Colonic mucosa (tissue), 4 donors: ENCODE data around the gene C10orf71. TPM values are rescaled to one million over a fixed set of nuclear protein-coding genes. Genes with fewer than 3 reads are reported as not detected.

ENCODE experiments used
- DNase-seq: peaks from one replicate; pipeline ENCODE4 v3.0.0-alpha.2; 2020
- H3K27ac ChIP-seq: fragments of 200-600 bp; one replicate; pipeline ENCODE4 v1.8.0; 2021
- H3K27me3 ChIP-seq: fragments of 200-600 bp; one replicate; pipeline ENCODE4 v1.8.0; 2021
- H3K36me3 ChIP-seq: fragments of 200-600 bp; one replicate; pipeline ENCODE4 v1.8.0; 2021
- H3K4me1 ChIP-seq: fragments of 200-600 bp; one replicate; pipeline ENCODE4 v1.8.0; 2021; ENCODE audit warnings: mild to moderate bottlenecking
- H3K4me3 ChIP-seq: fragments of 200-600 bp; one replicate; pipeline ENCODE4 v1.8.0; 2021
- H3K9ac ChIP-seq, 2 donors: one replicate each; pipeline ENCODE4 v1.7.0; 2013; ENCODE audit warnings: control low read depth in 2 of 2, low read depth in 2 of 2, low read length in 2 of 2
- H3K9me3 ChIP-seq: fragments of 200-600 bp; one replicate; pipeline ENCODE4 v1.8.0; 2021
- CTCF ChIP-seq: fragments of 200-600 bp; IDR thresholded peaks from one replicate; pipeline ENCODE4 v1.8.0; 2022; ENCODE audit warnings: antibody characterized with exemption, mild to moderate bottlenecking
- intact Hi-C: fragments of 100-400 bp; cut with DNase I; formaldehyde crosslinking; loops from one replicate; pipeline ENCODE4 v1.14.1; 2022
- total RNA-seq, 2 donors: library from RNA; stranded (reverse); fragmentation: NEBNext Ultra II Directional in 1 of 2; extraction: Animal tissue kit (Norgen Biotek cat#: 25700) in 1 of 2; gene quantifications; one replicate each; pipeline ENCODE4 v1.2.1, GENCODE V29; 2021
- donor health status: healthy.
- donor health status: DM: no; HTN: no; CAD: no.
- donor health status: DM: no; HTN: no; CAD: no.

C10orf71 gene
- total RNA-seq, 2 donors from 2014 or later: not detected

- H3K4me3 ChIP-seq: no peak overlapping the region
- DNase-seq: peak; percentile 10
- no peaks in the 10 kb centered on the region for H3K27me3 ChIP-seq
These were observed 63.8 kb downstream of the C10orf71 start for GRCh38 chr10:49362596-49363260.

GRCh38 chr10:49363309-49364031 is 64.5 kb downstream of the C10orf71 start:
- peak; percentile 5 for DNase-seq

More at GRCh38 chr10:49362596-49363260, 63.8 kb downstream of the C10orf71 start:
- Histone ChIP-seq H3K9me3 (no peaks in the 10 kb centered on the region), H3K36me3 (no peaks in the 10 kb centered on the region), H3K9ac (no peak overlapping the region), H3K4me1 (no peaks in the 10 kb centered on the region), H3K27ac (no peak overlapping the region)
- intact Hi-C loops: no loop called here
- no peak for TF ChIP-seq CTCF

GRCh38 chr10:49364051-49364450 is 65.1 kb downstream of the C10orf71 start:
- Histone ChIP-seq H3K27ac (no peak overlapping the region), H3K9me3 (no peaks in the 10 kb centered on the region), H3K9ac (no peak overlapping the region), H3K27me3 (no peaks in the 10 kb centered on the region), H3K36me3 (no peaks in the 10 kb centered on the region), H3K4me1 (no peaks in the 10 kb centered on the region), H3K4me3 (no peak overlapping the region)
- intact Hi-C loops: no loop called here
- no peak for TF ChIP-seq CTCF
- no peak for DNase-seq

More at GRCh38 chr10:49363309-49364031, 64.5 kb downstream of the C10orf71 start:
- Histone ChIP-seq H3K27ac (no peak overlapping the region), H3K4me1 (no peaks in the 10 kb centered on the region), H3K4me3 (no peak overlapping the region), H3K9me3 (no peaks in the 10 kb centered on the region), H3K36me3 (no peaks in the 10 kb centered on the region), H3K9ac (no peak overlapping the region), H3K27me3 (no peaks in the 10 kb centered on the region)
- intact Hi-C loops: no loop called here
- TF ChIP-seq CTCF: no peak

GRCh38 chr10:49364747-49365146 is 65.8 kb downstream of the C10orf71 start:
- intact Hi-C loops: no loop called here
- Histone ChIP-seq H3K36me3 (no peaks in the 10 kb centered on the region), H3K27ac (no peak overlapping the region), H3K4me1 (no peaks in the 10 kb centered on the region), H3K9ac (no peak overlapping the region), H3K4me3 (no peak overlapping the region), H3K9me3 (no peaks in the 10 kb centered on the region), H3K27me3 (no peaks in the 10 kb centered on the region)
- peak; percentile 3 for DNase-seq
- no peak for TF ChIP-seq CTCF

- Histone ChIP-seq H3K9ac (no peak overlapping the region), H3K27ac (no peak overlapping the region), H3K4me3 (no peak overlapping the region), H3K9me3 (no peaks in the 10 kb centered on the region), H3K4me1 (no peaks in the 10 kb centered on the region), H3K36me3 (no peaks in the 10 kb centered on the region), H3K27me3 (no peaks in the 10 kb centered on the region)
- no peak for TF ChIP-seq CTCF
- intact Hi-C loops: no loop called here
- DNase-seq: no peak
These were observed 66.3 kb downstream of the C10orf71 start for GRCh38 chr10:49365275-49365674.
